Activated naive CD4-positive, alpha-beta T cell (primary cell): ENCODE results near the gene IQCK.
"Not testable (repeated sequence)": the region's sequence is repeated elsewhere in the genome, so short reads cannot be mapped to it uniquely, and the experiment has no call there.

Source experiments
- DNase-seq, 4 experiments: peaks; one replicate each; lab custom pipeline; 2025; lab: John Stamatoyannopoulos, UW

The IQCK gene

GRCh38 chr16:19757762-19758595 lies 39.9 kb downstream of the IQCK start:
- no peak for DNase-seq

- no peak for DNase-seq
Observed at GRCh38 chr16:19760356-19761060, 42.4 kb downstream of the IQCK start.

GRCh38 chr16:19765860-19766553 lies 47.9 kb downstream of the IQCK start:
- no peak for DNase-seq

- no peak for DNase-seq
Observed at GRCh38 chr16:19766554-19766884, 48.4 kb downstream of the IQCK start.

- DNase-seq = no peak
Observed at GRCh38 chr16:19766988-19767387, 48.9 kb downstream of the IQCK start.

GRCh38 chr16:19767497-19767896 lies 49.4 kb downstream of the IQCK start:
- no peak for DNase-seq

GRCh38 chr16:19769239-19769638 lies 51.2 kb downstream of the IQCK start:
- no peak for DNase-seq

GRCh38 chr16:19771040-19771439 lies 53.0 kb downstream of the IQCK start:
- no peak for DNase-seq

GRCh38 chr16:19771796-19772195 lies 53.7 kb downstream of the IQCK start:
- DNase-seq = no peak

- no peak for DNase-seq
Observed at GRCh38 chr16:19774024-19774423, 56.0 kb downstream of the IQCK start.

GRCh38 chr16:19776147-19776546 lies 58.1 kb downstream of the IQCK start:
- no peak for DNase-seq

- no peak for DNase-seq
Observed at GRCh38 chr16:19776565-19776964, 58.5 kb downstream of the IQCK start.

GRCh38 chr16:19780321-19780720 lies 62.2 kb downstream of the IQCK start:
- DNase-seq = no peak

GRCh38 chr16:19781226-19781625 lies 63.2 kb downstream of the IQCK start:
- DNase-seq = no peak

- DNase-seq = no peak
Observed at GRCh38 chr16:19783363-19784182, 65.5 kb downstream of the IQCK start.

GRCh38 chr16:19784183-19784736 lies 66.2 kb downstream of the IQCK start:
- no peak for DNase-seq

- no peak for DNase-seq
Observed at GRCh38 chr16:19785081-19785480, 67.0 kb downstream of the IQCK start.

- no peak for DNase-seq
Observed at GRCh38 chr16:19785512-19786130, 67.5 kb downstream of the IQCK start.

- not testable (repeated sequence) for DNase-seq
Observed at GRCh38 chr16:19801369-19801768, 83.3 kb downstream of the IQCK start.

GRCh38 chr16:19801824-19802223 lies 83.8 kb downstream of the IQCK start:
- not testable (repeated sequence) for DNase-seq

- DNase-seq = no peak
Observed at GRCh38 chr16:19802612-19803011, 84.5 kb downstream of the IQCK start.
